MCF 10A (cell line): ENCODE results near the gene PPM1F. TPM values are rescaled to one million over a fixed set of nuclear protein-coding genes. Genes with fewer than 3 reads are reported as not detected.

ENCODE experiments used
- BruUV-seq: library from RNA; stranded (reverse); fragments of 400-500 nt; replicated peaks from 2 replicates; lab custom pipeline; 2021; lab: Mats Ljungman, UMichigan
- CTCF ChIA-PET: fragments of 300-600 bp; sonication (Branson Sonifier 250); formaldehyde crosslinking; extraction: SDS; loops from one replicate; lab custom pipeline; 2021; ENCODE audit warnings: antibody characterized with exemption, inconsistent platforms; lab: Yijun Ruan, JAX
- POLR2A ChIA-PET: fragments of 300-600, 350-650 bp; sonication (Branson Sonifier 250); formaldehyde crosslinking; extraction: SDS; loops from one replicate; lab custom pipeline; 2020; ENCODE audit warnings: antibody characterized with exemption, inconsistent platforms; lab: Yijun Ruan, JAX
- DNase-seq: peaks from one replicate; pipeline ENCODE4 v3.0.0-alpha.2; 2018; ENCODE audit not compliant: unreplicated experiment
- H3K27ac Mint-ChIP-seq: one replicate; pipeline ENCODE4 v1.8.0; 2022; ENCODE audit warnings: mild to moderate bottlenecking, low read depth, mixed read lengths; ENCODE audit not compliant: unreplicated experiment
- H3K27me3 Mint-ChIP-seq: one replicate; pipeline ENCODE4 v1.8.0; 2022; ENCODE audit warnings: mixed read lengths; ENCODE audit not compliant: insufficient read depth, unreplicated experiment
- H3K36me3 Mint-ChIP-seq: one replicate; pipeline ENCODE4 v1.8.0; 2022; ENCODE audit warnings: mild to moderate bottlenecking, moderate library complexity, mixed read lengths; ENCODE audit not compliant: insufficient read depth, unreplicated experiment
- H3K4me1 Mint-ChIP-seq: one replicate; pipeline ENCODE4 v1.8.0; 2022; ENCODE audit warnings: mixed read lengths; ENCODE audit not compliant: insufficient read depth, unreplicated experiment
- H3K4me3 Mint-ChIP-seq: one replicate; pipeline ENCODE4 v1.8.0; 2022; ENCODE audit warnings: mild to moderate bottlenecking, moderate library complexity, mixed read lengths; ENCODE audit not compliant: unreplicated experiment
- H3K9me3 Mint-ChIP-seq: one replicate; pipeline ENCODE4 v1.8.0; 2022; ENCODE audit warnings: mixed read lengths; ENCODE audit not compliant: unreplicated experiment
- CTCF ChIP-seq: fragments of 200-600 bp; IDR thresholded peaks from one replicate; pipeline ENCODE4 v1.8.0; 2022; ENCODE audit warnings: antibody characterized with exemption, mild to moderate bottlenecking; ENCODE audit not compliant: unreplicated experiment
- intact Hi-C: fragments of 100-400 bp; cut with micrococcal nuclease; formaldehyde crosslinking; loops from 2 replicates; pipeline ENCODE4 v1.14.1; 2022
- total RNA-seq: library from RNA; stranded (reverse); gene quantifications from 2 replicates; pipeline ENCODE4 v1.2.3, GENCODE V29; 2022

The PPM1F gene
- total RNA-seq, 1 experiment from 2014 or later = 32.6 TPM

DNA sequence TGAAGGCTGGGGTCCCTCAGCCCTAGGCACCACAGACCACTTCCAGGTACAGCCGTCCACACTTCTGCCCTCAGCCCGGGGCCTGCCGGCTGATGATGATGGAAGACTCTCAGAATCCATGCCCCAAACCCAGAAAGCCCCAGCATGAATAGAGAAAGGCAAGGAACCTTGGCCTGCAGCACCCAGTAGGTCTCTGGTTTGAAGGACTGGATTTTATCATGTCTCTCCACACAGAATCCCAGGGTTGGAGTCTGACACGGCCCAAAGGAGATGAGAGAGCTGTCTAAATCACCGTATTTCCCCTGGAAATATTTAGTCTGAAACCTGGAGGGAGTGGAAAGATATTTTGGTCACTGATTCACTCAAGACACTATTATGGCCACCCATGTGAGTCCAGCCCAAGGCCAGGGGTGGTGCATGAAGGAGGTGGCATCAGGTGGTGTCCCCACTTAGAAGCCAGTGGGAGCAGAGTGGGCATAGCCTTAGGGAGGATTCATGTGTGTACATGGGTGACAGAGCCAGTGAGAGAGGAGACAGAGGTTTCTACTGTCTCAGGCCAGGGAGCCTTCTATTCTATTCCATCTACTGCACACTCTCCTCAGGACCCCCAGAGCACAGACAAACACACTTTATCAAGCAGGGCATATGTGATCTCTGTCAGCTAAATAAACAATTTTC lies 15.9 kb upstream of the PPM1F start:
- TF ChIP-seq CTCF = no peak
- H3K4me3 Mint-ChIP-seq = no peak overlapping the region
- DNase-seq = no peak
- POLR2A ChIA-PET = no interaction called here
- no TSS peak for BruUV-seq
- no peaks in the 10 kb centered on the region for H3K27me3 Mint-ChIP-seq
- peaks cover 72% of the 10 kb centered on the region for H3K36me3 Mint-ChIP-seq
- intact Hi-C loops = no loop called here
- CTCF ChIA-PET = interaction anchor here (1.1 to 3.7 kb wide), 2 partner anchors 15 to 87 kb away, joined by 7 to 17 read pairs; partner anchors contain the start of gene PPM1F
- no peak overlapping the region for H3K27ac Mint-ChIP-seq
- no peaks in the 10 kb centered on the region for H3K9me3 Mint-ChIP-seq
- no peaks in the 10 kb centered on the region for H3K4me1 Mint-ChIP-seq

GRCh38 chr22:21967693-21968271 lies 15.1 kb upstream of the PPM1F start:
- intact Hi-C loops = no loop called here
- ChIA-PET POLR2A (interaction anchor here (0.6 kb wide), 1 partner anchor 248 kb away, joined by 3 read pairs; no protein-coding TSS in a partner anchor), CTCF (interaction anchor here (1.1 to 3.7 kb wide), 2 partner anchors 15 to 88 kb away, joined by 7 to 17 read pairs; partner anchors contain the start of gene PPM1F)
- H3K27me3 Mint-ChIP-seq = no peaks in the 10 kb centered on the region
- DNase-seq = no peak
- no TSS peak for BruUV-seq
- H3K36me3 Mint-ChIP-seq = peaks cover 72% of the 10 kb centered on the region
- H3K9me3 Mint-ChIP-seq = no peaks in the 10 kb centered on the region
- H3K4me1 Mint-ChIP-seq = no peaks in the 10 kb centered on the region
- no peak overlapping the region for H3K27ac Mint-ChIP-seq
- H3K4me3 Mint-ChIP-seq = no peak overlapping the region
- TF ChIP-seq CTCF = no peak

DNA sequence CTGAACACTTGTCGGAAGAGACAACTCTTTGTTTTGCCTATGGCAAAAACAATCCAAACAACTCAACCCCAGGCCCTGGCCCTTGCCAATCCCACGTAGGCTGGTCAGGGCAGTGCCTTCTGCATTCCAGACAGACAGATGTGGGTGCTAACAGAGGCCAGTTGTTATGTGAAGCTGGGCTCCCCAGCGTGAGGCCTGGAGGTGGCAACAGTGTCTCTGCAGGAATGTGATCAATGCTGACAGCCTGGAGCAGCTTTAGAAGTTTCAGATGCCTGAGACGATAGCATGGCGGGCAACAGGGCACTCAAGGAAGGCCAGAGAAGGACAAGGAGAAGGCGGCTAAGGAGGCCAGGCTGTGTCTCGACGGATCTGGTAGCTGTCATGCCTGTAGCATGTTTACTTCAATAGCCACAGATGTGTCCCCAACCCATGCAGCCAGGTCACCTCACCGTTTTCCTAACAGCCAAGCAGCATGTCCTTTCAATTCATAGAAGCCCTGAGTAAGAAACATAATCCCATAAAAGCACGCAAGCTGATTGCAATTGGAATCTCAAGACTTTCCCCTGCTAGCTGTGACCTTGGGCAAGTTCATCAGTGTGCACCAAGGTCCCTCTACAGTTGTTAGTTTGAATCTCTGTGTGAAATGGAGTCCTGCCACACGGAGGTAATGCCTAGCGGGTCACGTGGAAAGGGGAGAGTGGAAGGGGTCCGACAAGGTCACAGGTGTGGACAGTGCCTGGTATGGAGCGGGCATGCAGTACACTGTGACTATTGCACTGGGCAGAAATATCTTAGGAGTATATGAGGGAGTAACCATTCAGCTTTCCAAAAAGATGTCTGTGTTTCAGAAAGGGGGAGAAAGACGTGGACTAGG lies 14.2 kb upstream of the PPM1F start:
- BruUV-seq = no TSS peak

More for the DNA sequence above, 14.2 kb upstream of the PPM1F start:
- no peak for TF ChIP-seq CTCF
- no peaks in the 10 kb centered on the region for H3K4me1 Mint-ChIP-seq
- H3K36me3 Mint-ChIP-seq = peaks cover 70% of the 10 kb centered on the region
- no peaks in the 10 kb centered on the region for H3K27me3 Mint-ChIP-seq
- POLR2A ChIA-PET = no interaction called here
- intact Hi-C loops = no loop called here
- H3K9me3 Mint-ChIP-seq = no peaks in the 10 kb centered on the region
- DNase-seq = no peak
- CTCF ChIA-PET = interaction anchor here (0.7 to 3.7 kb wide), 4 partner anchors 14 to 254 kb away, joined by 3 to 17 read pairs (median 4); partner anchors contain the start of gene PPM1F
- H3K4me3 Mint-ChIP-seq = no peak overlapping the region
- no peak overlapping the region for H3K27ac Mint-ChIP-seq
